Astrocyte (in vitro differentiated cells and primary cell): ENCODE data around the gene SMAD7. TPM values are rescaled to one million over a fixed set of nuclear protein-coding genes. Genes with fewer than 3 reads are reported as not detected.

Experiments used
- DNase-seq: peaks from one replicate; pipeline ENCODE4 v3.0.0-alpha.2; 2010; ENCODE audit warnings: low read depth
- FAIRE-seq: peaks from 2 replicates; lab custom pipeline; 2011; peaks lifted over from hg19 to GRCh38; lab: Jason Lieb, UNC
- H2AFZ ChIP-seq: 2 replicates; pipeline ENCODE4 v1.6.0; 2012; ENCODE audit warnings: low read depth, low read length, inconsistent platforms
- H3K27ac ChIP-seq: 2 replicates; pipeline ENCODE4 v1.5.1; 2011; ENCODE audit warnings: low read depth, low read length, inconsistent platforms
- H3K27me3 ChIP-seq: 2 replicates; pipeline ENCODE4 v1.6.0; 2011; ENCODE audit warnings: low read length, inconsistent platforms; ENCODE audit not compliant: insufficient read depth
- H3K36me3 ChIP-seq: 2 replicates; pipeline ENCODE4 v1.5.1; 2011; ENCODE audit warnings: low read length, inconsistent platforms; ENCODE audit not compliant: insufficient read depth
- H3K4me1 ChIP-seq: 2 replicates; pipeline ENCODE4 v1.5.1; 2011; ENCODE audit warnings: low read length, inconsistent platforms; ENCODE audit not compliant: insufficient read depth
- H3K4me2 ChIP-seq: 2 replicates; pipeline ENCODE4 v1.6.0; 2012; ENCODE audit warnings: low read length, inconsistent platforms
- H3K4me3 ChIP-seq: 2 replicates; pipeline ENCODE4 v1.5.1; 2011; ENCODE audit warnings: low read depth, mild to moderate bottlenecking, low read length, inconsistent platforms; ENCODE audit not compliant: insufficient read depth
- H3K79me2 ChIP-seq: 2 replicates; pipeline ENCODE4 v1.6.0; 2012; ENCODE audit warnings: mild to moderate bottlenecking, low read length, inconsistent platforms; ENCODE audit not compliant: insufficient read depth
- H3K9ac ChIP-seq: 2 replicates; pipeline ENCODE4 v1.6.0; 2012; ENCODE audit warnings: mild to moderate bottlenecking, low read length, inconsistent platforms
- H3K9me3 ChIP-seq: 2 replicates; pipeline ENCODE4 v1.5.1; 2012; ENCODE audit warnings: low read depth, mild to moderate bottlenecking, low read length, inconsistent platforms; ENCODE audit not compliant: insufficient read depth
- H4K20me1 ChIP-seq: 2 replicates; pipeline ENCODE4 v1.6.0; 2012; ENCODE audit warnings: low read length, inconsistent platforms; ENCODE audit not compliant: insufficient read depth
- H3K27ac Mint-ChIP-seq: one replicate; pipeline ENCODE4 v1.8.0; 2021; ENCODE audit warnings: mild to moderate bottlenecking, mixed read lengths; ENCODE audit not compliant: unreplicated experiment
- H3K27me3 Mint-ChIP-seq: one replicate; pipeline ENCODE4 v1.8.0; 2021; ENCODE audit warnings: low read depth, mixed read lengths; ENCODE audit not compliant: unreplicated experiment
- H3K36me3 Mint-ChIP-seq: one replicate; pipeline ENCODE4 v1.8.0; 2021; ENCODE audit warnings: low read depth, mixed read lengths; ENCODE audit not compliant: unreplicated experiment
- H3K4me1 Mint-ChIP-seq: one replicate; pipeline ENCODE4 v1.8.0; 2021; ENCODE audit warnings: low read depth, mixed read lengths; ENCODE audit not compliant: unreplicated experiment
- H3K4me3 Mint-ChIP-seq: one replicate; pipeline ENCODE4 v1.8.0; 2021; ENCODE audit warnings: mild to moderate bottlenecking, moderate library complexity, mixed read lengths; ENCODE audit not compliant: unreplicated experiment
- H3K9me3 Mint-ChIP-seq: one replicate; pipeline ENCODE4 v1.8.0; 2021; ENCODE audit warnings: mild to moderate bottlenecking, mixed read lengths; ENCODE audit not compliant: unreplicated experiment
- EZH2 ChIP-seq: IDR thresholded peaks from 2 replicates; pipeline ENCODE4 v1.6.1; 2012; ENCODE audit warnings: mild to moderate bottlenecking, low read length, inconsistent platforms; ENCODE audit not compliant: insufficient read depth
- total RNA-seq: library from RNA; stranded (reverse); gene quantifications from 2 replicates; pipeline ENCODE4 v1.2.1, GENCODE V29; 2021
- TF ChIP-seq, protein P1 (sequence below): IDR thresholded peaks from 2 replicates; pipeline ENCODE4 v1.5.1; 2011; ENCODE audit warnings: low read depth, mild to moderate bottlenecking, inconsistent platforms, low read length, moderate library complexity; ENCODE audit not compliant: insufficient read depth

The SMAD7 gene
- total RNA-seq, 1 donor from 2014 or later: 62.9 TPM

DNA sequence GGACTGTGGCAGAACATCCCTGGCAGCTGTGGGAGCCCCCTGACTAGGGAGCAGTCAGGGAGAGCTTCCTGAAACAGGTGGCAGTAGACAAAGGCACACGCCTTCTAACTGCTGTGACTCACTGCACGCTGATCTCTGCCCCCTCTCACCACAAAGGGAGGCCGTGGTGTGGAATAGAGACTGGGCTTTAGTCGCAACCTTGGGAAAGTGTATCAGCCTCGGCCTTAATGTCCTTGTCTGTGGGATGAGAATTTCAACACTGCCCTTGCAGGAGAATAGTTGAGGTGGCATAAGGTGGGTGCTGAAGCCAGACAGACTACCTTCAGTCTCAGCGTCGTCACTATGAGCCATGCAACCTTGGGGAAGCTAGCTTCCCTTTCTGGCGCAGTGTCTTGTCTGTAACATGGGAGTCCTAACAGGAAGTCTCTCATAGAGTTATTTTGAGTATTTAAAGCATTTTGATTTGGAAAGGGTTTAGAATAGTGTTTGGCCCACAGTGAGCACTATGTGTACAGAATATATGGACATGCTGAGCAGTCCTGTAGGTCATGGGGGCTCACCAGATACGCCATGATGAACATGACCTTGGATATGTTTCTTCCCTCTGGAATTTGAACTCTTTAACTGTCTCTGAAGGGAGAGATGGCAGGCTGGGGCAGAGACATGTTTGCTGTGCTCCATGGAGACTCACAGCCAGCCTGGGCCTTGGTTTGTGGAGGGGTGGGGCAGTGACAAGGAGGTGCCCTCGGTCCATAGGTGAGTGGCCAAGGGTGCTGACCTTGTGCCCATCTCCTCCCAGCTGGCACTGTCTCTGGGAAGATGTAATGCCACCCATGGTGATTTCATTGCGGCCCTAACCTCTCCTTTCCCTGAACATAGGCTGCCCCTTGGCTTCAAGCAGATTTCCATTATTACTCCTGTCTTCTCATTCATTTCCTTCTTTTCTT lies 29.5 kb upstream of the SMAD7 start:
- Histone ChIP-seq H3K9me3 (no peaks in the 10 kb centered on the region), H3K4me2 (peak overlapping the region; percentile 32), H3K4me1 (peaks cover 16% of the 10 kb centered on the region), H3K36me3 (no peaks in the 10 kb centered on the region), H3K9ac (no peak overlapping the region), H3K27ac (no peak overlapping the region), H3K79me2 (no peaks in the 10 kb centered on the region), H3K27me3 (no peaks in the 10 kb centered on the region), H2AFZ (peak overlapping the region; percentile 12), H3K4me3 (no peak overlapping the region), H4K20me1 (no peaks in the 10 kb centered on the region)
- TF ChIP-seq, protein P1, sequence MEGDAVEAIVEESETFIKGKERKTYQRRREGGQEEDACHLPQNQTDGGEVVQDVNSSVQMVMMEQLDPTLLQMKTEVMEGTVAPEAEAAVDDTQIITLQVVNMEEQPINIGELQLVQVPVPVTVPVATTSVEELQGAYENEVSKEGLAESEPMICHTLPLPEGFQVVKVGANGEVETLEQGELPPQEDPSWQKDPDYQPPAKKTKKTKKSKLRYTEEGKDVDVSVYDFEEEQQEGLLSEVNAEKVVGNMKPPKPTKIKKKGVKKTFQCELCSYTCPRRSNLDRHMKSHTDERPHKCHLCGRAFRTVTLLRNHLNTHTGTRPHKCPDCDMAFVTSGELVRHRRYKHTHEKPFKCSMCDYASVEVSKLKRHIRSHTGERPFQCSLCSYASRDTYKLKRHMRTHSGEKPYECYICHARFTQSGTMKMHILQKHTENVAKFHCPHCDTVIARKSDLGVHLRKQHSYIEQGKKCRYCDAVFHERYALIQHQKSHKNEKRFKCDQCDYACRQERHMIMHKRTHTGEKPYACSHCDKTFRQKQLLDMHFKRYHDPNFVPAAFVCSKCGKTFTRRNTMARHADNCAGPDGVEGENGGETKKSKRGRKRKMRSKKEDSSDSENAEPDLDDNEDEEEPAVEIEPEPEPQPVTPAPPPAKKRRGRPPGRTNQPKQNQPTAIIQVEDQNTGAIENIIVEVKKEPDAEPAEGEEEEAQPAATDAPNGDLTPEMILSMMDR: no peak
- TF ChIP-seq EZH2: no peak
- H3K4me1 Mint-ChIP-seq: peaks cover 41% of the 10 kb centered on the region
- H3K27me3 Mint-ChIP-seq: no peaks in the 10 kb centered on the region
- FAIRE-seq (peak; percentile 32), DNase-seq (peak; percentile 42)
- H3K4me3 Mint-ChIP-seq: no peak overlapping the region
- peak overlapping the region; percentile 85 for H3K27ac Mint-ChIP-seq
- H3K36me3 Mint-ChIP-seq: no peaks in the 10 kb centered on the region
- H3K9me3 Mint-ChIP-seq: peaks cover 5% of the 10 kb centered on the region

DNA sequence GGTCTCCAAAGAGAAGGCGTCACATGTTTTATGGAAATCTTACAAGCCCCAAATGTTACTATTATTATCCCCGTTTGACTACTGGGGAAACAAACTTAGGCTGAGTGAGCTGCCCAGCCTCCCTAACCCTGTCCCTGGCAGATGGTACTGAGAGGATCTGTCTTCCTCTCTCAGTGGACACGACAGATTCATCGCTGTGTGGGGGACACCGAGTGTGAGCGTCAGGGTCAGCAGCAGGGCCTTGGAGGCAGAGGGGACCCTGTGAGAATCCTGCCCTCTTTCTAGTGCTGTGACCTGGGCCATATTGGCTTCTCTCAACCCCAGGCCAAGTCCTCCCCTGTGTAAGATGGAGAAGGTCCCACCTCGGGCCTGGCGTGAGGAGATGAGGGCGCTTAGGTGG lies 27.1 kb upstream of the SMAD7 start:
- Histone ChIP-seq H3K4me3 (no peak overlapping the region), H3K27me3 (no peaks in the 10 kb centered on the region), H3K9me3 (no peaks in the 10 kb centered on the region), H3K9ac (no peak overlapping the region), H3K4me2 (no peak overlapping the region), H4K20me1 (no peaks in the 10 kb centered on the region), H2AFZ (no peak overlapping the region), H3K79me2 (no peaks in the 10 kb centered on the region), H3K27ac (no peak overlapping the region), H3K4me1 (peaks cover 25% of the 10 kb centered on the region), H3K36me3 (no peaks in the 10 kb centered on the region)
- no peak for TF ChIP-seq EZH2
- TF ChIP-seq, protein P1: no peak
- Mint-ChIP-seq H3K27me3 (no peaks in the 10 kb centered on the region), H3K36me3 (no peaks in the 10 kb centered on the region), H3K4me1 (peaks cover 42% of the 10 kb centered on the region), H3K4me3 (no peak overlapping the region), H3K27ac (no peak overlapping the region), H3K9me3 (peaks cover 5% of the 10 kb centered on the region)
- FAIRE-seq (no peak), DNase-seq (no peak)
